Stimulated activated effector memory CD8-positive, alpha-beta T cell treated with anti-CD3 and anti-CD28 coated beads, Interleukin-12 subunit alpha, Interleukin-12 subunit beta, amount 100 ng/mL, for 72 hours (primary cell): ENCODE data around the gene DNAAF3.
"Not testable (repeated sequence)": the region's sequence is repeated elsewhere in the genome, so short reads cannot be mapped to it uniquely, and the experiment has no call there.

Experiments
- ATAC-seq: fragments of 150-1000 bp; cut with Tn5 transposase; 2 replicates; pipeline ENCODE4 v1.10.0; 2021
- DNase-seq, 2 donors: peaks; one replicate each; pipeline ENCODE4 v3.0.0; 2021 to 2022; ENCODE audit warnings: low spot score in 2 of 2
- H3K27ac Mint-ChIP-seq: one replicate; pipeline ENCODE4 v1.8.0; 2022; ENCODE audit warnings: mild to moderate bottlenecking, mixed read lengths
- H3K36me3 Mint-ChIP-seq: one replicate; pipeline ENCODE4 v1.8.0; 2022; ENCODE audit warnings: mild to moderate bottlenecking, mixed read lengths
- H3K4me1 Mint-ChIP-seq: one replicate; pipeline ENCODE4 v1.8.0; 2022; ENCODE audit warnings: mixed read lengths
- H3K4me3 Mint-ChIP-seq: one replicate; pipeline ENCODE4 v1.8.0; 2022; ENCODE audit warnings: mild to moderate bottlenecking, mixed read lengths
- H3K9me3 Mint-ChIP-seq: one replicate; pipeline ENCODE4 v1.8.0; 2022; ENCODE audit warnings: mixed read lengths

DNAAF3 gene

DNA sequence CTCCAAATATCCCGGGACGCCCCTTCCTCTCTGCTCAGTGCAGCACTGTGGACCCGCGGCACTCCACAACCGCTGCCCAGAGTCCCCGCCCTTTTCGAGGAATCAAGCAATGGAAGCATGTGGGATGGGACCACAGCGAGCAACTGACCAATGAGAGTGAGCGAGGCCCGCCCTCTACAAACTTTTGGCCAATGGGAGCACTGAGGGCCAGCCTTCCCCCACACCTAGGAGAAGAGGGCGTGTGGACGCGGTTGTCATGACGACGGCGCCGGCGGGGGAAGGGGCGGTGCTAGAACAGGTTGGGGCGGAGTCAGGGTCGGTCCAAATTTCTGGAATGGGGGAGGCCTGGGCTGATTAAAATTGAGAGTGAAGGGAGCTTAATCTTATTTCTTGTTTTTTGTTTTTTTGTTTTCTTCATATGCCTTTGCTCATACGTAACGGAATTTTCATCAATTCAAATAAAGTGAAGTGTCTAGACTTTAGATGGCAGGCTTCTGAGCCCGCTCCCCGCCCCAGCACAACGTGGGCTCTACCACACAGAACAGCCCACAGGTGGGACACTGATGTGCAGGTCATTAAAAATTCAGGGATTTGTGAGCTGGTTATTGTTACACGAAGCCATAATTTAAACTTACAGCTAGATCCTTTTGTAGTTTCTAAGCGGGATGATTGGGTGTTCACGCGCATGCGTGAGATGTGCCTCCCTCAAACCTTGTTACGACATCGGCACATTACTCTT is at the start of gene DNAAF3:
Gene DNAAF3, minus strand, starts transcription at position 84 of the 739 bp plus-strand sequence. CDS start 200 bp downstream, outside the sequence.
- no peak within 1 kb of the TSS for H3K27ac Mint-ChIP-seq
- H3K4me1 Mint-ChIP-seq: peaks cover 12% of the 10 kb centered on the region
- DNase-seq (peak; percentile 33 to 86), ATAC-seq (peak; percentile 88)
- peak within 1 kb of the TSS; percentile 66 for H3K4me3 Mint-ChIP-seq
- H3K36me3 Mint-ChIP-seq: peaks cover 5% of the 10 kb centered on the region
- no peaks in the 10 kb centered on the region for H3K9me3 Mint-ChIP-seq

GRCh38 chr19:55213547-55213946 is 47.1 kb upstream of the DNAAF3 start:
- Mint-ChIP-seq H3K4me1 (peaks cover 12% of the 10 kb centered on the region), H3K4me3 (no peak overlapping the region), H3K27ac (no peak overlapping the region), H3K9me3 (peaks cover 5% of the 10 kb centered on the region), H3K36me3 (no peaks in the 10 kb centered on the region)
- ATAC-seq (no peak), DNase-seq (no peak)

GRCh38 chr19:55212447-55212846 is 46.0 kb upstream of the DNAAF3 start:
- Mint-ChIP-seq H3K4me3 (no peak overlapping the region), H3K9me3 (peaks cover 5% of the 10 kb centered on the region), H3K27ac (no peak overlapping the region), H3K36me3 (no peaks in the 10 kb centered on the region), H3K4me1 (peaks cover 12% of the 10 kb centered on the region)
- peak in 1 of 2 donors; percentile 72 for DNase-seq
- ATAC-seq: peak; percentile 52

DNA sequence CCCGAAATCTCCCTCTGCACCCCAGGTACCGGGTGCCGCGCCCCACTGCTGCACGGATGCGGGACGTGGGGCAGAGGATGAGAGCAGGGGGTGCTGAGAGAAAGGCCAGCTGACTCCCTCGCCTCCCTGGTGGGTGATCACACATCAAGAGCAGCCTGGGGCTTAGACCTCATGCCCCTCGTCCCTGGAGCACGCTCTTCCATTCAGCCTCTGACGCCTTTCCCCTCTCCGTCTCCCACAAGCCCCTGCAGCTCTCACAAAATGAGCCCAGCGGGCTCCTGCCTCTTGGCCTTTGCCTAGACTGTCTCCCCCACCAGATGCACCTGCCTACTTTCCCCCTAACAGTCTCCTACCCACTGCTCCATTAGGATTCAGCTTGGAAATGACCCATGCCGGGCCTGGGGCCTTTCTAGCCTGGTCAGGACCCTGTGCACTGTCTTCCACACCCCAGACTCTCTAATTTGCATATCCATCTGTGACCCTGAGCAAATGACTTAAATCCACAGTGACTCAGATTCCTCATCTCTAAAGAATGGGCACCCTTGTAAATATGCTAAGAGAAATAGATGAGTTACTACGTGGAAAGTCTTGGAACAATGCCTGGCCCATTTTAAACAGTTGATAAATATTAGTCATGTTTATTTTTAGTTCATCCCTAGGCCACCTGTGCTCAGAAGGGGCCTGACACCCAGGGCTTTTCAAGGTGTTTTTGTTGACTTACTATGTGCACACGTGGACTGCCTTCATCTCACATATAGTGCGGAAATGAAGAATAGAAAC is 43.5 kb upstream of the DNAAF3 start:
- Mint-ChIP-seq H3K36me3 (no peaks in the 10 kb centered on the region), H3K4me1 (peaks cover 8% of the 10 kb centered on the region), H3K27ac (no peak overlapping the region), H3K4me3 (no peak overlapping the region), H3K9me3 (peaks cover 5% of the 10 kb centered on the region)
- ATAC-seq (no peak), DNase-seq (no peak)

DNA sequence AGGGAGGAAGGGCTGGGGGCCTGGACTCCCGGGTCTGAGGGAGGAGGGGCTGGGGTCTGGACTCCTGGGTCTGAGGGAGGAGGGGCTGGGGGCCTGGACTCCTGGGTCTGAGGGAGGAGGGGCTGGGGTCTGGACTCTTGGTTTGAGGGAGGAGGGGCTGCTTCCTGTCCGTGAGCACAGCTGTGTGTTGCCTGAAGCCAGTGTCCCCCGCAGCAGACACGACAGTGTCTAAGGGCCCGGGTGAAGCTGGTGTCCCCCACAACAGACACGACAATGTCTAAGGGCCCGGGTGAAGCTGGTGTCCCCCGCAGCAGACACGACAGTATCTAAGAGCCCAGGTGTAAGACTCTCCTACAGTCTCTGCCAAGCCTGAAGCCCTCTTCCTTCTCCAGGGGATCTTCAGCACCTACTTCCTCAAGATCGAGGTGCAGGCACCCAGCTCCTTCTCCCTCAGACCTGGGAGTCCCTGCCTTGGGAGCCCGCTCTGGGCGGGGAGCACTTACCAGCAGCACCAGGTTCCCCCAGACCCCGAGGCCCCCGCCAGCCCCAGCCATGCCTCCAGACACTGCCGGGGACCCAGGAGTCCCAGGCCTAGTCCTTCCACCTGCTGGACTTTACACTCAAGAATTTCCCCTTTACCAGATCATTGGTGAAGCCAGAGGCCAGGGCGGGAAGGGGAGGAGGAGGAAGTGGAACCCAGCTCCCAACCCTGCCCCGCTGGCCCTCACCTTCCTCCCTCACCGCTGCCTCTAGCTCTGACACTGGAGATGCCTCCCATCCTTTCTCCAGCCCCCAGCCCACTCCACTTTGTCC is 42.7 kb upstream of the DNAAF3 start, which contains the start of gene PTPRH:
Gene PTPRH, minus strand, starts transcription at position 622 of the 813 bp plus-strand sequence. Its CDS starts 68 bp downstream, at position 554.
- H3K27ac Mint-ChIP-seq: no peak within 1 kb of the TSS
- peaks cover 5% of the 10 kb centered on the region for H3K9me3 Mint-ChIP-seq
- ATAC-seq (no peak), DNase-seq (no peak)
- H3K36me3 Mint-ChIP-seq: no peaks in the 10 kb centered on the region
- no peak within 1 kb of the TSS for H3K4me3 Mint-ChIP-seq
- H3K4me1 Mint-ChIP-seq: peaks cover 8% of the 10 kb centered on the region

DNA sequence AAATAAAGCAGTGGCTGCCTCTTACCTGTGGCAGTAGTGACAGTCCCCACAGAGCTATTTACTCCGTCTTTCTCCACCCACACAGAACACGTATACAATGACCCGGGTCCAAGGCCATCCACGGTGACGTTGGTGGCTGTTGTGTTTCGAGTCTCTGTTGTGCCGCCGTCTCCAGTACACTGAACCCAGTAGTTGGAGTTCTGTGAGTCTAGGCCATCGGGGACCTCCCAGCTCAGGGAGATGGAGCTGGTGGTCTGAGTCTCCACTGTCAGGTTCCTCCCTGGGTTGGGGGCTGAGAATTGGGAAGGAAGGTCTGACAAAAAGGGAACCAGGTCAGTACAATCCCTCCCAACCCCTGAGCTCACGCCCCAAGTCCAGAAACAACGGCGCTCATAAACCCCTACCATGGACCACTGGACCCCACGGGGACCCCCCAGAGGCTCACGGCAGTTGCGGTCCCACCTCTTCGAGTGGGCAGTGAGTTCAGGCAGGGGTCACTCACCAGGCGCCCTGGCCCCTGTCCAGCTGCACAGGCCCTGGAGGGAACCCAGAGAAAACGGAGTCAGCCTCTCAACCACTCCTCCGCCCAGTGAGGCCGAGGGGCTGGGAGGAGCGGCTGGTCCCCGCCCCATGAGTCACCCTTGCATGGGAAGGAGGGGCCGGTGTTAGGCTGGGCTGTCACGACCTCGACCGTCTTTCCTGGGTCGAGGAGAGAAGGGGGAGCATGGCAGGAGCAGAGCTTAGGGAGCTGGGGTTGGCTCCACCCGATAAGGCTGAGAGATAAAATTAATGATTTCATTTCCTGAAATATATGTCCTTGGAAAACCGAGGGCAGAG is 40.5 kb upstream of the DNAAF3 start:
- peak; percentile 92 for ATAC-seq
- no peak for DNase-seq
- H3K36me3 Mint-ChIP-seq: no peaks in the 10 kb centered on the region
- H3K27ac Mint-ChIP-seq: peak overlapping the region; percentile 85
- peaks cover 8% of the 10 kb centered on the region for H3K4me1 Mint-ChIP-seq
- no peaks in the 10 kb centered on the region for H3K9me3 Mint-ChIP-seq
- H3K4me3 Mint-ChIP-seq: peak overlapping the region; percentile 29

DNA sequence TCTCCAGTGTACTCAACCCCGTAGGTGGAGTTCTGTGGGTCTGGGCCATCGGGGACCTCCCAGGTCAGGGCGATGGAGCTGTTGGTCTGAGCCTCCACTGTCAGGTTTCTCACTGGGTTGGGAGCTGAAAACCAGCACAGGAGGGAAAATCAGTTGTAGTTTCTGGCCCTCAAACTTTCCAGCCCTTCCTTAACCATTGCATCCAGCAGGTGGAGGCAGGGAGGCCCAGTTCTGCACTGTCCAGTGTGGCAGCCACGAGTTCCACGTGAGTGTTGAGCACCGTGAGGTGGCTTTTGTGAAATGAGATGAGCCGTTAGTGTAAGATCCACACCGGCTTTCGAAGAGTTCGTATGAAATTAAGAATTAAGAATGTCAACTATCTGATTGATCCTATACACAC is 35.8 kb upstream of the DNAAF3 start:
- DNase-seq, H3K9me3 Mint-ChIP-seq, H3K4me1 Mint-ChIP-seq, H3K4me3 Mint-ChIP-seq, H3K27ac Mint-ChIP-seq, ATAC-seq, H3K36me3 Mint-ChIP-seq: not testable (repeated sequence)

DNA sequence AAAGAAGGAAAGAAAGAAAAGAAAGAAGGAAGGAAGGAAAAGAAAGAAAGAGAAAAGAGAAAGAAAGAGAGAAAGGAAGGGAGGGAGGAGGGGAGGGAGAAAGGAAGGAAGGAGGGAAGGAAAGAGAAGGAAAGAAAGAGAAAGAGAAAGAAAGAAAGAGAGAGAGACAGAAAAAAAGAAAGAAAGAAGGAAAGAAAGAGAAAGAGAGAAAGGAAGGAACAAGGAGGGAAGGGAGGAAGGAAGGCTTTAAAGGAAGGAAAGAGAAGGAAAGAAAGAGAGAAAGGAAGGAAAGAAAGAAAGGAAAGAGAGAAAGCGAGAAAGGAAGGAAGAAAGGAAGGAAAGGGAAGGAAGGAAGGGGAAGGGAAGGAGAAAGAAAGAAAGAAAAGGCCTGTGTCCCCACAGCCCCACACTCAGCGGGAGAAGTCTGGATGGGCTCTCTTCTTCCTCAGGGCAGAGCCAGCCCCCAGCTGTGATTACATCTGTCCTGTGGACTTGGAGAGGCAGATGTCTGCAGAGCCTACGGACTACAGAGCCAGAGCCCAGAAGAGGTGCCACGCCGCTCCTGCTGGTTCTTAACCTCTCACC is 33.3 kb upstream of the DNAAF3 start:
- H3K4me1 Mint-ChIP-seq: no peaks in the 10 kb centered on the region
- H3K36me3 Mint-ChIP-seq: no peaks in the 10 kb centered on the region
- H3K9me3 Mint-ChIP-seq: no peaks in the 10 kb centered on the region
- H3K27ac Mint-ChIP-seq: no peak overlapping the region
- ATAC-seq: no peak
- no peak overlapping the region for H3K4me3 Mint-ChIP-seq
- DNase-seq: no peak

GRCh38 chr19:55198651-55199050 is 32.2 kb upstream of the DNAAF3 start:
- H3K9me3 Mint-ChIP-seq: no peaks in the 10 kb centered on the region
- H3K27ac Mint-ChIP-seq: no peak overlapping the region
- ATAC-seq (no peak), DNase-seq (no peak)
- no peak overlapping the region for H3K4me3 Mint-ChIP-seq
- no peaks in the 10 kb centered on the region for H3K4me1 Mint-ChIP-seq
- H3K36me3 Mint-ChIP-seq: no peaks in the 10 kb centered on the region

- Mint-ChIP-seq H3K4me3 (no peak overlapping the region), H3K4me1 (no peaks in the 10 kb centered on the region), H3K36me3 (no peaks in the 10 kb centered on the region), H3K27ac (no peak overlapping the region), H3K9me3 (no peaks in the 10 kb centered on the region)
- ATAC-seq (peak; percentile 48), DNase-seq (no peak)
Observed at GRCh38 chr19:55197528-55197927, 31.1 kb upstream of the DNAAF3 start.

GRCh38 chr19:55196803-55197202 is 30.4 kb upstream of the DNAAF3 start:
- ATAC-seq: no peak
- H3K27ac Mint-ChIP-seq: no peak overlapping the region
- no peaks in the 10 kb centered on the region for H3K9me3 Mint-ChIP-seq
- DNase-seq: no peak
- no peaks in the 10 kb centered on the region for H3K36me3 Mint-ChIP-seq
- no peak overlapping the region for H3K4me3 Mint-ChIP-seq
- no peaks in the 10 kb centered on the region for H3K4me1 Mint-ChIP-seq

DNA sequence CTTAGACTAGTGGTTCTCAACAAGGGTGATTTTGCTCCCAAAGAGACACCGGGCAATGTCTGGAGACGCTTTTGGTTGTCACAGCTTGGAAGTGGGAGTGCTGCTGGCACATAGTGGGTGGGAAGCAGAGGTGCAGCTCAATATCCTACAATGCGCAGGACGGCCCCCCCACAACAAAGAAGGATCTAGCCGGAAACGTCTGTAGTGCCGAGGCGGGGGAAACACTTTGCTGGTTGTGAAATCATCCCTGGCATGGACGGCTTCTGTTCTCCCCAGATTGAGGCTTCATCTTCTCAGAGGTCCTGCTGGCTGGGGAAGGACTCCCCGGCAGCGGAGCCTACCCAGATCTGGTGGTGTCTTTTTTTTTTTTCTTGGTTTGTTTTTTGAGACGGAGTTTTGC is 27.1 kb upstream of the DNAAF3 start:
- DNase-seq (no peak), ATAC-seq (no peak)
- Mint-ChIP-seq H3K27ac (no peak overlapping the region), H3K4me1 (no peaks in the 10 kb centered on the region), H3K4me3 (no peak overlapping the region), H3K36me3 (no peaks in the 10 kb centered on the region), H3K9me3 (no peaks in the 10 kb centered on the region)

DNA sequence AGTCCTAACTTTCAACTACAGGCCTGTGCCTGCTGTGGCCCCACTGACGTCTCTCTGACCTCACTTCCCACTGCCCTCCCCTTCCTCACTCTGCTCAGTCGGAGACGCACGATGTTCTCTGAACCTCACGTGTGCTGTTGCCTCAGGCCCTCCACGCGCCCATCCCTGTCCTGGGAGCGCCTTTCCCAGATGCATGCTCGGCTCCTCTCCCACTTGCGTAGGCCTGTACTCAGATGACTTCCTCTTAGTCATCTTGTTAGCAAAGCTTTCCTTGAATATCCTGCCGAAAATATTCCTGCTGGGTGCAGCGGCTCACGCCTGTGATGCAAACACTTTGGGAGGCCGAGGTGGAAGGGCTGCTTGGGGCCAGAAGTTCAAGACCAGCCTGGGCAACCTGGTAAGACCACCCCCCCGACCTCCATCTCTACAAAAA is 23.0 kb upstream of the DNAAF3 start:
- no peak for DNase-seq
- no peak overlapping the region for H3K4me3 Mint-ChIP-seq

DNA sequence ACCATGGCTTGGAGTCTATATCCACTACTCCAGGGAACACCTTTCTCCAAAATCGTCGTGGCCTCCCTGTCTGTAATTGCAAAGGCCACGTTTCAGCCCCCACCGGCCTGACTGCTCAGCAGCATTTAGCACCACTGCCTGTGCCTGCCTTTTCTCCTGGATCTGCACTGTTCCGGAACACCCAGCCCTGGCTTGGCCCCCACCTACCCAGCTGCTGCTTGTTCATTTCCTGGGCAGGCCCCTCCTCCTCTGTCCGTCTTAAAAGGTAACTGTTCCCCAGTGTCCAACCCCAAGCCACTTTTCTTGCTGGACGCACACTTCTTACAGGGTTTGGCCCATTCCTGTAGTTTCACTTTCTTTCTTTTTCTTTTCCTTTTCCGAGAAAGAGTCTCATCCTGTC is 22.2 kb upstream of the DNAAF3 start:
- Mint-ChIP-seq H3K4me3 (no peak overlapping the region), H3K36me3 (no peaks in the 10 kb centered on the region), H3K9me3 (no peaks in the 10 kb centered on the region), H3K4me1 (no peaks in the 10 kb centered on the region), H3K27ac (no peak overlapping the region)
- no peak for ATAC-seq
- DNase-seq: no peak

More for the DNA sequence above, 23.0 kb upstream of the DNAAF3 start:
- Mint-ChIP-seq H3K4me1 (no peaks in the 10 kb centered on the region), H3K36me3 (no peaks in the 10 kb centered on the region), H3K9me3 (no peaks in the 10 kb centered on the region), H3K27ac (no peak overlapping the region)
- ATAC-seq: no peak
